Activated CD8-positive, alpha-beta memory T cell treated with anti-CD3 and anti-CD28 coated beads for 36 hours (primary cell): ENCODE data around the gene GDF11. TPM values are rescaled to one million over a fixed set of nuclear protein-coding genes. Genes with fewer than 3 reads are reported as not detected.

Experiments
- CTCF ChIA-PET: fragments of 350-600 bp; sonication (Branson Sonifier 250); formaldehyde crosslinking; loops from one replicate; lab custom pipeline; 2021; ENCODE audit warnings: antibody characterized with exemption; lab: Charles Lee
- POLR2A ChIA-PET: fragments of 350-600 bp; sonication (Branson Sonifier 250); formaldehyde crosslinking; loops from one replicate; lab custom pipeline; 2021; ENCODE audit warnings: antibody characterized with exemption; lab: Charles Lee
- total RNA-seq, 2 experiments: library from RNA; stranded (reverse); gene quantifications; one replicate each; pipeline ENCODE4 v1.2.3, GENCODE V29; 2021

The GDF11 gene
- total RNA-seq, 2 experiments from 2014 or later, result 13.6 to 13.7 TPM

DNA sequence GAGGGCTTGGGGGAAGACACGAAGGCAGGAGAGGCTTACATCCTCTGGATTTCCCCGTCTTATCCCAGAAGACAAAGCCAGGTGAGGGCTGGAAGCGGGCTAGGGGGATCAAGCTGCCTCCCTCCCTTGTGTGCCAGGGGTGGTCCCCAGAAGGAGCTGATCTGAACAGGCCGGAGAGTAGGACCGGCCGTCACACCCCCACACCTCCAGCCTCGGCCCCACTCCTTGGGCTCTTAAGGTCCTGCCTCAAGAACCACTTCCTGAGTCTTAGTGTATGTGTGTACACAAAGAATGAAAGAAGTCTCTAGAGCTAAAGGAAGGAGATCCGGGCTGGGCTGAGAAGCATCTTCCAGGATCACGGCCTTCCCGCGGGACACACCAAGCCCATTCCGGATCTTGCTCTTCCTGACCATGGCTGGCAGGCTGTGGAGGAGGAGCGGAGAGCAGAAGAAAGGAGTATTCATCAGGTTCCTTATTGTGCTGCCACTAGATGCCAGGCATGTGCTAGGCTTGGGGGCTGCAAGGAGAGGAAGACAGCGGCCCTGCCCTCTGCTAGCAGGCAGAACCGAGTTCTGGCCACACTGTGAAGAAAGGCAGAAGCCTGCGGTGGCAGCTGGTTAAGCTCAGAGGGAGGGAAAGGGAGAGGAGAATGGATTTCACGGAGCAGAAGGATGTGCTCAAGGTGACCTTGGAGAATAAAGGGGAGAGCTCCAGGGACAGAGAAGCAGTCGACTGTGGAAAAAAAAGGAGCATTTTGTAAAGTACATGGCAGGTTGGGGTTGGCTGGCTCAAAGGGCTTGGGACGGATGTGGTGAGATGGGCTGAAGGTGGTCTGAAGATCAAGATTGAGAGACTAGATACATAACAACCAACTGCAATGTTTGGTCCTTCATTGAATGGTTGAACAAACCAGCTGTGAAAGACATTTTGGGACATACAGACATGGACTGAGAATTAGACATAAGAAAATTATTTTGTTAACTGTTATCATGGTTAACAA, 12.8 kb upstream of the GDF11 start:
- ChIA-PET CTCF (interaction anchor here (0.9 to 4.7 kb wide), 8 partner anchors 7 to 73 kb away, joined by 3 to 38 read pairs (median 5); partner anchors contain the start of genes BLOC1S1, GDF11 and RDH5), POLR2A (interaction anchor here (0.9 to 2.0 kb wide), 14 partner anchors 8 to 315 kb away, joined by 3 to 10 read pairs (median 4); partner anchors contain the start of genes BLOC1S1, DNAJC14, ORMDL2 and PYM1)

DNA sequence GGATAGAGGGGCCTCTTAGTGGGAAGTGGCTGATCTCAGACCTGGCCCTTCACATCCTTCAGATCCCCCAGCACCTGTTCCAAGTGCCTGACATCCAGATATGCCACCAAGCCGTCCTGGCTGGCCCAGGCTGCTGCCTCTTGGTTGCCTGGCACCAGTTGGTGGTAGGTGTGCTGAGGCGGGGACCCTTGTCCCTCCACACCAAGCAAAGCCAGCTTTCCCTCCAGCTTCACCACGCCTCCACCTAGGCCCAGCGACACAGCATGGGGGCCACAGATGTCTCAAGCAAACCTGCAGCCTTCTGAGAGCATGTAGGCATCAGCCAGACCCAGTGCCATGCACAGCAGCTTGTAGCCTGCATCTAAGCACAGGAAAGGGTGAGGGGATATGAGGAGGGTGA, 10.6 kb upstream of the GDF11 start:
- CTCF ChIA-PET, result interaction anchor here (1.3 kb wide), 1 partner anchor 91 kb away, joined by 3 read pairs; no protein-coding TSS in a partner anchor
- POLR2A ChIA-PET, result no interaction called here

DNA sequence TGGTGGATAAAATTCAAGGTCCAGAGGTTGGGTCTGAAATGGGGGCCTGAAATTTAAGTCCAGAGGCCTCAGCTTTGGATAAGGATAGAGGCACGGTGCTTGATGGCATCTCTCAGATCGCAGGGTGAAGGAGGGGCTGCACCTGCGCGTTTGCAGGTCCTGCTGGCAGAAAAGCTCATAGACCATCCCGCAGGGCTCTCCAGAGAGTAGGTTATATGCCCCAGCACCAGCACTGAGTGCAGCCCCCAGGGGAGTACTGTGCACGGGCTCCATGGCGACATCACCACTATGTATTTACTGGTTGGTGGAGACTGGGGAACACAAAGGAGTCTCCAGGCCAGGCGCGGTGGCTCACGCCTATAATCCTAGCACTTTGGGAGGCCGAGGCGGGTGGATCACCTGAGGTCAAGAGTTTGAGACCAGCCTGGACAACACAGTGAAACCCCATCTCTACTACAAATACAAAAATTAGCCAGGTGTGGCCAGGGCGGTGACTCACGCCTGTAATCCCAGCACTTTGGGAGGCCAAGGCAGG, 9.8 kb upstream of the GDF11 start:
- ChIA-PET CTCF (interaction anchor here (0.8 kb wide), 1 partner anchor 52 kb away, joined by 4 read pairs; a partner anchor contains a TSS), POLR2A (interaction anchor here (0.7 kb wide), 1 partner anchor 8 kb away, joined by 3 read pairs; no protein-coding TSS in a partner anchor)

DNA sequence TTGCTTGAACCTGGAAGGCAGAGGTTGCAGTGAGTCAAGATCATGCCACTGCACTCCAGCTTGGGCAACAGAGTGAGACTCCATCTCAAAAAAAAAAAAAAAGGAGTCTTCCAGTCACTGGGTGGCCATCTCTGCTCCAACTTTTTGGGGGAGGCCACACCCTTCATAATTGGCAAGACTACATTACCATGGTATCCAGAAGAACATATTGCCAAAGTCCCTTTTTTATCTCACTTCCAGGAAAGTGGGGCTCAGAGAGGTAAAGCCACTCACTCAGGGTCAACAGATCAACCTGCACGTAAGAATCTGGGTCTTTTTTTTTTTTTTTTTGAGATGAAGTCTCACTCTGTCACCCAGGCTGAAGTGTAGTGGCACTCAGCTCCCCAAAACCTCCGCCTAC, 9.1 kb upstream of the GDF11 start:
- POLR2A ChIA-PET, result interaction anchor here (0.8 kb wide), 1 partner anchor 17 kb away, joined by 7 read pairs; no protein-coding TSS in a partner anchor
- CTCF ChIA-PET, result interaction anchor here (0.8 kb wide), 1 partner anchor 52 kb away, joined by 4 read pairs; a partner anchor contains a TSS

DNA sequence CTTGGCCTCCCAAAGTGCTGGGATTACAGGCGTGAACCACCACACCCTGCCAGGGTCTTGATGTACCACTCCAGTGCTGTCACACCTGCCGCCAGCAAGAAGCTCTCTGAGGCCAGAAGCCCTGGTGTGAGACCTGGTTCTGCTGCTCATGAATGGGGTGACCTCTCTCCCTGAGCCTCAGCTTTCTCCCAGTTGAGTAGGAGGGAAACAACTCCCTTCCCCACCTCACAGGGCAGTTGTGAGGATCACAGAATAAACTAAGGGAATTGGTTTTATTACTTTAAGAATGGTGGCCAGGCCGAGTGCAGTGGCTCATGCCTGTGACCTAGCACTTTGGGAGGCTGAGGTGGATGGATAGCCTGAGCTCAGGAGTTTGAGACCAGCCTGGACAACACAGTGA, 8.3 kb upstream of the GDF11 start:
- ChIA-PET POLR2A (interaction anchor here (0.8 kb wide), 1 partner anchor 18 kb away, joined by 7 read pairs; no protein-coding TSS in a partner anchor), CTCF (interaction anchor here (1.1 kb wide), 1 partner anchor 29 kb away, joined by 4 read pairs; no protein-coding TSS in a partner anchor)

DNA sequence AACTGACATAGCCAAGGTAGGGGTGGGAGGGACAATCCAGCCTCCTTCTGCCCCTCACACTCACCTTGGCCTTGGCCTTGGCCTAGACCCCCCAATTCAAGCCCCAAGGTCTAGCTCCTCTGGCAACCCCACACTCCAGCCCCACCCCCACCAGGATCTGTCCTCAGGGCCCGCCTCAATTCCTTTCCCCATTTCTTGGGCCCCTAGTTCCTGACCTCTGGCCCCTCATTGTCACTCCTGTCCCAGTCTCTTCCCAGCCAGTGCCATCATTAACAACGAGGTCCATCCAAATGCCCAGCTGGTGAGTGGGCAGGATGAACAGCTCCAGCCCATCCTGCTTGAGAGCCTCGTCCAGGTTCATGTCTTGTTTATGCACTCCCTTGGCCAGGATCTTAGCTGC, 6.8 kb upstream of the GDF11 start:
- POLR2A ChIA-PET, result no interaction called here
- CTCF ChIA-PET, result interaction anchor here (1.6 to 4.0 kb wide), 2 partner anchors 7 to 12 kb away, joined by 14 to 38 read pairs; partner anchors contain the start of gene CD63

DNA sequence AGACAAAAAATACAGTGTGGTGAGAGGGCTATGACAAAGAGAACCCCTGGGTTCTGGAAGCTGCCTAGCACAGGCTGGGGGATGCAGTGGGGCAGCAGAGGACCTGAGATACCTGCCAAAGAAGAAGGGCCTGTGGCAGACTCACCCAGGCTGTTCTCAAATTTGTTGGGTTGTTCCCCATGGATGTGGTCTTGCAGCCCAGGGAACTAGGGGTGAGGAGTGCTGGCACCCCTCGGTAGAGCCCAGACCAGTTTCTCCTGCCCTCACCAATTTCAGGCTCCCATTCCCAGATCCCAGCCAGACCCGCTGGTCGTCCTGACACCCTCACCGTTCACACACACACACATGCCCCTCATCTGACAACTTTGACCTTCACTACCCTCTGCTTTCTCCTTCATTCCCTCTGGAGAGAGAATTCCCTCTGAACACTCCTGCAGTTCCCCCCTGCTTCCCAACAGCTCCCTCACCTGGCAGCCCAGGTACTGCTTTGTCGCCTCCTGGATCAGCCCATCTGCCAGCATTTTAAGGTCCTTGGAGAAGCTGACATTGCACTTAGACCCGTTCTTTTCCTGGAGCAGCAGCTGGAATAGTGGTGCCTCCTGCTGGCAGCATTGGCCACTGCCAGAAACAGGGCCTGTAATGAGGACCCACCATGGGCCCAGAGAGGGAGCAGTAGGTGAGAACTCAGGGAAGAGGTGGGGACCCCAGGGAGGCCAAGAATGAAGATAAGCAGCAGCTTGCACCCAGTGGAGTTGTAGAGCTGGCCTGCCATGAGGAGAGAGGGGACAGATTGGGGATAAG, 5.9 kb upstream of the GDF11 start:
- ChIA-PET CTCF (interaction anchor here (0.5 to 4.0 kb wide), 13 partner anchors 8 to 203 kb away, joined by 3 to 38 read pairs (median 9); partner anchors contain the start of genes BLOC1S1, CD63 and DGKA), POLR2A (interaction anchor here (0.7 kb wide), 1 partner anchor 10 kb away, joined by 13 read pairs; no protein-coding TSS in a partner anchor)

DNA sequence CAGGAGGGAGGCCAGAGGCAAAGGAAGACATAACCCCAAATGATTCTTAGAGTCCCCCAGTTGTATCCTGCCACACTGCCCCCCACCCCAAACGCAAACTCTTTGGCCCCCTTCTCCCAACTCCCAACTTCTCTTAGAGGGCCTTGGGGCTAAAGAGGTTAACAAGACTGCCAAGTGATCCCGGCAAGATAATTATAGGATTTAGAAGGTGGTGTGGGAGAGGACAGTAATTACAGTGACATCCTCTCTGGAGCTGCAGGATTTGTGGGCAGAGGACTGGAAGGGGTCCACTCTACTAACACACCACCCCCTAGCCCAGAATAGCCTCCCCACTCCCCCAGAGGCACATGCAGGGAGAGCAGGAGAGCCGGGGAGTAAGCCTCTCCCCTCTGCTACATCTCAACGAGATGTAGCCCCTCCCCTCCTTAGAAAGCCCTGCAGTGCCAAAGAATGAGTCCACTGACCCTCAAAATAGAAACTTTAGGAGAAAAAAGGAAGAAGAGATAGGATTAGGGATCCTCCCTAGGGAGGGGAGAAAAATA, 5.3 kb upstream of the GDF11 start:
- CTCF ChIA-PET, result interaction anchor here (0.6 to 4.0 kb wide), 17 partner anchors 9 to 223 kb away, joined by 3 to 38 read pairs (median 8); partner anchors contain the start of genes BLOC1S1, CD63, DGKA and RDH5
- POLR2A ChIA-PET, result interaction anchor here (0.7 to 2.0 kb wide), 2 partner anchors 8 to 9 kb away, joined by 8 to 13 read pairs; no protein-coding TSS in a partner anchor

DNA sequence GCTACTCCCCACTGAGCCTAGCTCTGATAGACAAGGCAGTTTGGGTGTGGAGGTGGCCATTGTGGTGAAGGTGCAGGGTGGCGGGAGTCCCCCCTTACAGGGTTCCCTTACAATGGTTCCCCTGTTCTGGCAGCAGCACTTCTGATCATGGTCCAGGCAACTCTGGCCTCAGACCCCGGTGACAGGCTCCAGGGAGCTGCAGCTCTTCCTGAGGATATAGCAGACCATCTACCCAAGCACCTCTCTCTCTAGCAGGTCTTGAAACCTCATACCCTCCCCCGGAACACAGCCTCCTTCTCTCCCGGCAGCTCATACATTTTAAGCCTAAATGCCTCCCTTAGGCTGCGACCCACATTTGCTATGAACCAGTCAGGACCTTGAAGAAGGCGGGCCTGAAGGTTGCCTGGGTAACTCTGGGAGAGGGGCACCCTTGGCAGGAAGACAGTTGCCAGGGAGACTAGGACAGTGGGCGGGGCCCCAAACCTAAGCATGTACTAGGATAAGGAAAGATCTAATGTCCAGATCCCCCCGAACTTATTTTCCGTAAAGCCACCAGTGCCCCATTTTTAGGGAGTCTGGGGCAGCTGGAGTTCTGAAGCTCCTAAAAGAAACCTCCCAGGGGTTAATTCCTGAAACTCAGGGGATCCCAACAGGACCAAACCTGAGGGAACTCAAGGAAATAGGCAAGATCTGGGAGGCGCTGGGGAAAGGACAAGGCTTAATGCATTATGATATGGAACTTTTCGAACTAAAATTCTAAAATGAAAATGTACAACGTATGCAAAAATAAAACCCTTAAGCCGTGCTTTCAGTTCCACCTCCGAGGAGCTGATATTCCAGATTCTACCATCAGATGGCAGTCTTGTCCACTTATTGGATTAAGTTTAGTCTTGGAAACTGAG, 4.5 kb upstream of the GDF11 start:
- ChIA-PET POLR2A (interaction anchor here (2.0 kb wide), 1 partner anchor 9 kb away, joined by 8 read pairs; no protein-coding TSS in a partner anchor), CTCF (interaction anchor here (0.6 to 4.0 kb wide), 27 partner anchors 9 to 451 kb away, joined by 3 to 38 read pairs (median 5); partner anchors contain the start of genes BLOC1S1, CD63, DGKA and IKZF4)

DNA sequence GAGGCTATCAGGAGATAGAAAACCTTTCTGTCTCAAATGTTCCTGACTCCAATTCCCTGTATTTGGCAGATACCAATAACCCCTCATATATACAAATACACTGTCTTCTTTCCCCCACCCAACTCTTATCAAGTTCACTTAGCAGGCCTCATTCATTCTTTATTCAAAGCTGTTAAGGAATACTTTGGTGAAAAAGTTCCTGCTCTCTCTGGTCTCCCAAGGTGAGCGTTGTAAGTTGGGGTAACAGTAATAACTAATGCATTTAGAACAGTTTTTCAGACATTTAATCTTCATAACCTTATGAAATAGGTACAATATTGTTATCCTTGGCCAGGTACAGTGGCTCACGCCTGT, 3.9 kb upstream of the GDF11 start:
- ChIA-PET POLR2A (interaction anchor here (2.0 kb wide), 1 partner anchor 9 kb away, joined by 8 read pairs; no protein-coding TSS in a partner anchor), CTCF (interaction anchor here (0.7 to 4.0 kb wide), 24 partner anchors 9 to 450 kb away, joined by 3 to 38 read pairs (median 4); partner anchors contain the start of genes BLOC1S1, CD63, DGKA and IKZF4)

DNA sequence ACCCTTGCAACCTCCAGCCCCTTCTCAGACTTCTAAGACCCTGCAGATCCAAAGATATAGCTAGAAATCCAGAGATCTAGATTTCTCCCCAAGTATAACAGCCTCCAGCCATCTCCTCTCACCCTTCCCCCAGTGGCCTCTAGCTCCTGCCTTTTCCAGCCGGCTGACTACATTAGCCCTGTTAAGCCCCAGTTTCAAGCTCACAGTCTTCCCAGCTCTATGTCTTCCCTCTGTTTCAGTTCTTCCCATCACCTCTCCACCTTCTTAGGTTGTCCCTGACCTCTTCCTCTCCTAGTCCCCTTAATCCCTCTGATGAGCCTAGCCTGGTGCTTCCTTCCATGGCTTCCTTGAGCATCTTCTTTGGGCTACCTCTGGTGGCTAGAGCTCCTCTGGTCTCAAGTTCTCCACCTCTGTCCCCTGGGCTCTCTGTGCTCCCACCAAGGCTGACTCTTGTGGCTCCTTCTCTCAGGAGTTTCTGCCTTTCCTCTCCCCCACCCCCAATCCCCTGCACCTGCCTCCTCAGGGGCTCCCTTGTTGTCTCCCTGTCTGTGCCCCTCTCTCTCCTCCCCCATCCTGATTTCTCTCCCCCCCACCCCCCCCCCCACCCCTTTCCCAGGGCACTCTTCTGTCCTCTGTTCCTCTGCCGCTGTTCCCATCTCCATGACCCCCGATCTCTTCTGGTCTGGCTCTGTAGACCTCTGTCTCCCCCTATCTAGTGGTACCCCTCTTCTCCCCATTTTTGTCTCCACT, 816 bp upstream of the GDF11 start:
- ChIA-PET POLR2A (interaction anchor here (0.9 kb wide), 1 partner anchor 13 kb away, joined by 3 read pairs; the partner anchor contains the start of gene CD63), CTCF (interaction anchor here (0.9 to 1.0 kb wide), 2 partner anchors 194 to 198 kb away, joined by 3 read pairs; no protein-coding TSS in a partner anchor)

DNA sequence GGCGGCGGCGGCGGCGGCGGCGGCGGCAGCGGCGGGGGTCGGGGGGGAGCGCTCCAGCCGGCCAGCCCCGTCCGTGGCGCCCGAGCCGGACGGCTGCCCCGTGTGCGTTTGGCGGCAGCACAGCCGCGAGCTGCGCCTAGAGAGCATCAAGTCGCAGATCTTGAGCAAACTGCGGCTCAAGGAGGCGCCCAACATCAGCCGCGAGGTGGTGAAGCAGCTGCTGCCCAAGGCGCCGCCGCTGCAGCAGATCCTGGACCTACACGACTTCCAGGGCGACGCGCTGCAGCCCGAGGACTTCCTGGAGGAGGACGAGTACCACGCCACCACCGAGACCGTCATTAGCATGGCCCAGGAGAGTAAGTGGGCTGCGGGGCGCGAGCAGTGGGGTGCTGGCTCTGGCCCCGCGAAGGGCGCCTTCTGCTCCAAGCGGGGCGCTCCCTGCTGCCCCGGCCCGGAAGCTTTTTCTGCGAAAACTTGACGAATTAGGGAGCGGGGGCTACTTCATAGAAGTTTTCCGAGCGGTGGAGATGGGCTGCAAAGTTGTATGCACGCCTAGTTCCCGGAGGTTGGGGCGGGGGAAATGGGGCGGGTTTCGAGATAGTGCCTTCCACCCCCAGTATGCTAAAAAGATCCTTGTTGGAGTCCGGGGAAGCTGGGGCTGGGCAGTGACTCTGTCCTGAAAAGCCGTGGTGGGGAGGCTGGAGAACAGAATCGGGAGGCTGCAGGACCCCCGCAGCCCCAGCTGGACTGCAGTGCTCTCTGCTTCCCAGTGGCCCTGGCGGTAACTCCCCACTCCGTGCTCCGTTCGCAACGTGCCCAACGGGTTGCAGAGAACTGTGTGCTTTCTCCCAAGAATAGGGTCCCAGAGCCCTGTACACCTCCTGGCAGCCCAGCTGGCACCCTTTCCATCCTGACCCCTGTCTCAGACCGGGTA, 751 bp downstream of the GDF11 start:
- POLR2A ChIA-PET, result interaction anchor here (0.6 to 1.3 kb wide), 4 partner anchors 10 to 81 kb away, joined by 3 to 8 read pairs (median 4); partner anchors contain the start of genes ORMDL2 and SARNP
- CTCF ChIA-PET, result interaction anchor here (0.9 to 1.3 kb wide), 7 partner anchors 9 to 185 kb away, joined by 3 to 6 read pairs (median 3); no protein-coding TSS in a partner anchor

DNA sequence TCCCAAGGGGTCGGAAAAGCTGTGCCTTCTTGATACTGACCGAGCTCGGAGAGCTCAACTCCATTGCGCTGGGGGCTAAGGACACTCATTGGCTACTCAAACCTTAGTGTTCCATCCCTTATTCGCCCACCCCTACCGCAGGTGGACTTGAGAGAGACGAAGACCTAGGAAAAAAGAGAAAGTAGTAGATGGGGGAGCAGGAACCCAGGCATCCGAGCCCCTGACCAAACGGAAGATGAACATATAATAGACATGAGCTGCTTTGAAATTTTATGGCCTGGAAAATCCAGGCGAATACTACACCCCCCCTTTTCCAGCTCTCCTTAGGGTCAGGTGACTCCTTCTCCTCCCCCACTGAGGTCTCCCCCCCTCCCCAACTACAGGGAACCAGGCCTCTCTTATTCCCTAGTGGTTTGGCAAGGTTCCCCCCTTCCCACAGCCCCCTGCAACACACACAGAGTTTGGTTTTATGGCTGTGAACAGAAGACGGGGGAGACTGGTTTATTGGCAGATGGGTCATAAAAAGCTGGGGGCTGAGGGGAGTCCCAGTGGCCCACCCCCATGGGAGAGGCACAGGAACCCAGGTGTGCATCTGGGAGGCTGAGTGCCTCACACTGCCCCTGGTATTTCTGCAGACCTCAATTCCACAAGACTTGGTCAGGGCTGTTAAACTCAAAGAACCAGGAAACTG, 1.6 kb downstream of the GDF11 start:
- ChIA-PET CTCF (interaction anchor here (0.5 to 1.3 kb wide), 7 partner anchors 9 to 182 kb away, joined by 3 to 7 read pairs (median 3); no protein-coding TSS in a partner anchor), POLR2A (interaction anchor here (0.6 to 1.3 kb wide), 5 partner anchors 9 to 360 kb away, joined by 3 to 8 read pairs (median 4); partner anchors contain the start of genes ORMDL2, PA2G4 and SARNP)
